GM18861 (cell line): ENCODE data around the gene ARIH1.
"Not testable (repeated sequence)": the region's sequence is repeated elsewhere in the genome, so short reads cannot be mapped to it uniquely, and the experiment has no call there.

ENCODE experiments used
- ATAC-seq: cut with Tn5 transposase; IDR thresholded peaks from one replicate; pipeline ENCODE4 v1.9.1; 2021; ENCODE audit not compliant: unreplicated experiment

The ARIH1 gene

DNA sequence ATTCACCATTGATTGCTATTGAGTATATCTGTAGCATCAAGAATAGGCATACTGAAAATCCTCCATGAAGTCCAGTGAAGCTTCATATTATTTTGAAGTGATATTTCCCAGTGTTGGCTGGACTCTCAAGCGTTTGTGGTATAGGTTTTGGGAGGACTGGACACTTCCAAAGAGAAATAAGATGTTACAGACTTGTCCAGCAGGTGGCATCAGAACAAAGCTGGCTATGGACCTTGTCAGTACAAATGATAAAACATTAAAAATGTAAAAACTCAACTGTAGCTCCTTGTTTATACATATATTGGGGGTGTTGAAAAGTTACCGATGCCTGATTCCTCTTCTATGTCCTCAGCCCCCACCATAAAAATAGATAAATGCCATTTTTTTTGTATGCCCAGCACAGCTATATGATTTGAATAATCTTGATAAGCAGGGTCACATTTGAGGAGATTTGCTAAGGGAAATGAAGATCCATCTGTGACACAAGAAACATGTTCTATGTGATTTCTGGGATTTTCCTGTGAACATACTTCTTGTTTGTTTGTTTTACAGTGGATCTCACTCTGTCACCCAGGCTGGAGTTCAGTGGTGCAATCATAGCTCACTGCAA is 125.8 kb downstream of the ARIH1 start:
- ATAC-seq: no peak

DNA sequence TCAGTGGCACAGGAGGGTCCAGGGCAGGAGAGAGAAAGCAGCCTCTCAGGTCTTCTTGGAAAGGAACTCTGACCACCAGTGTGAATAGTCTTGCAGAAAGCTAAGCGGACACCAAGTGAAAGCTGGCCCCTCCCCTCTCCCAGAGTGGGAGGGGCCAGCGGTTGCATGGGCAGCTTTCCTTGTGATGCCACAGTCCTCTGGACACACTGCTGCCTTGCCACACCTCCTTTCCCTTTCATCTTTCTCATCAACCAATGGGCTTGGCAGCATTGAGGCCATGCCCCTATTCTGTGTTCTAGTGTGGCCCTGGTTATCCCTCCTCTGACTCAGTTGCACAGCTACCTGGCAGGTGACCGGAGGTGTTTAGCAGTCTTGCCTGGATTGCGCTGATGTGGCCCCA is 130.7 kb downstream of the ARIH1 start:
- ATAC-seq: no peak

DNA sequence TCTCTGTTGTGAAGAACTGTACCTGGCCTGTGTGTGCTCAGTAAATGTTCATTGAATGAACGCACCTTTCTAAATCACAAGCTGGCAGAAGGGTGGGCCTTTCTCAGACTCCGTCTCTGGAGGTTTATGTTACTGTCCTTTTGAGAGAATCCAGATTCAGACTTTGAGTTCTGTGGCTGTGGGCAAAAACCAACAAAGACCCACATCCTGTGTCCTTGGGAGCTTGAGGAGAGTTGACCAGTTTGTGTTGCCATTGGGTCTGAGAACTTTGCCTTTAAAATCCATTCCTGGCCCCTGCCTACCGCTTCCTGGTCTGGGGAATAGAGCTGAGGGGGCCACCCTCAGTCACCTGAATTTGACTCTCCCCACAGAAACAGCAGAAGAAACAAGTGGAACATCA is 134.0 kb downstream of the ARIH1 start:
- not testable (repeated sequence) for ATAC-seq

DNA sequence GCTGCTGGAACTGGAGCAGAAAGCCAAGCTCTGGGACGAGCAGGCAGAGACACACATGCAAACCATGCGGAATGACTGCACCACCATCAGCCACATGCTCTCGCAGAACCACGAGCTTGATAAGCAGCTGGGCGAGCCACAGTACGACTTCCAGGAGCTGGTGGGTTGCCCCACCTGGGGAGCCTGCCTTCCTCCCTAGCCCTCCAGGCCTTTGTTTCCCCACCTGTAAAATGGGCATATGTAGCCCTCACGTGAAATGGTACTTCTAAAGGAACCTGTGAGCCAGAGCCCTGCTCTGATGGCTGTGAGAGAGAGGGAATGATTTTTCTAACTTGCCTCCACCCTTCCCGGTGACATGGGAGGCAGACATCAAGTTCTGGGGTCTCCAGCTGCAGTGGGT is 135.7 kb downstream of the ARIH1 start:
- ATAC-seq: no peak

DNA sequence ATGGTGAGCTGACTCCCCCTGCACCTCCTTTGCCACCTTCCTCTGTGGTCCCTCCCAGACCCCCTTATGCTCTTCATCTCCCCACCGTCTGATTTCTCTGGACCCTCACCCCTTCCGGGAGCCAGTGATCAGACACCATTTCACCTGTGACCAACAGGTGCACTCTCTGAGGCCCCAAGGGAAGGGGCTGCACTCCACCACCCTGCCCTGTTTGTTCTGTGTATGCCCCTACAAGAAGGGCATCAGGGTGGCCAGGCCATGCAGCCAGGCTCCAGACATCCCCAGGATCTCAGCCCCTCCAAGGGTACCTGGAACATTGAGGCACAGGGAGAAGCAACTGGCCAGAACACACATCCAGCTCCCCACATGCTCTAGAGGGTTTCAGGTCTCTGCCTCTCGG is 138.2 kb downstream of the ARIH1 start:
- ATAC-seq: not testable (repeated sequence)

DNA sequence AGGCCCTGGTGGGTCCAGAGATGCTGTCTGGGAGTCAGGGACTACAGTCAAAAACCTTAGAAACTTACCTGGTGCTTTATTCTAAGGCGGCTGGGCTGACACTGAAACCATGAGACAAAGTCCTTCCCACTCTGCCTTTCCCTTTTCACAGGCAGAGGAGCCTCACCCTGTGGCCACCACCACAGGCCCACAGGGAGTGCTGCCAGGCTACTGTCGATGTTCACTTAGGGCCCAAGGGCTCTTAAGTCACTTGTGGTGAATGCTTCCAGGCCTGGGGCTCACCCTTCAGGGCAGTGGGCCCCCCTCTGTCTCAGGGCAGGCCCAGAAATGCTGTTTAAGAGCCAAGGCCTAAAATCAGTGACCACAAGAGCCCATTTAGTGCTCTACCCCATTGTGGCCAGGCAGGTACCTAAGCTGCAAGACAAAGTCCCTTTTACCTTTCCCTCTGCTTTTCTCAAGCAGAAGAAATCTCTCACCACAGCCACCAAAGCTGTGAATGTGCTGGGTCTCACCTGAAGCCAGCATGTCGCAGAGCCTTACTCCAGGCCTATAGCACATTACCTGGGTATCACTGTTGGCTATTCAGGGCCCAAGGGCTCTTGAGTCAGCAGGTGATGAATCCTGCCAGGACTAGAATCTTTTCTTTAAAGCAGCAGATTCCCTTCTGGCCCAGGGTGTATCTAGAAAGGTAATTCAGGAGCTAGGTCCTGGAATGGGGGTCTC is 140.8 kb downstream of the ARIH1 start:
- no peak for ATAC-seq

DNA sequence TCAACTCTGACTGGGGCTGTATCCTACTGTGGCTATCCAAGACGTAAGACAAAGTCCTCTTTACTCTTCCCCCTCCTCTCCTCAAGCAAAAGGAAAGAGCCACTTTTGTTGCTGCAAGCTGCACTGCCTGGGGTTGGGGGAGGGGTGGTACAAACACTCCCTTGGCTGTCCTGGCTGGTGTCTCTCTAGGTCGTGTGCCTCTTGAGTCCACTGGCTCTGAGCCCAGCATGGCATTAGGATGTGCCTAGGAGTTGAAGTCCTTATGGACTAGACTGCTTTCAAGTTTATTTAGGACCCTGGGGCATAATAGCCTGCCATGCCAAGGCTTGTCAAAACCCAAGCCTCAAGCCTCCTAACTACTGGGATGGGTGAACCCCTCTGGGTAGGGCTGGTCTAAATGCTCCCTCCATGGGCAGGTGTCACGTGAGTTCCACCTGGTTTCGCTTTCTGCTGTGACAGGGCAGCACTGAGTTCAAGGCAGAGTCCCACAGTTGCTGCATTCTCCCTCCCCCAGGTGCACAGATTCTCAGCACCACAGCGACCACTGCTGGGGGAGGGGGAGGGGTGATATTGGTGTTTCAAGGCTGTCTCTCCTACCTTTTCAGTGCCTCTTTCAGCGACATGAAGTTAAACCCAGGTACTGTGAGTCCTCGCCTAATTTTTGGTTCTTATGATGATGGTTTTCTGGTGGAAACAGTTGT is 141.6 kb downstream of the ARIH1 start:
- ATAC-seq: not testable (repeated sequence)

DNA sequence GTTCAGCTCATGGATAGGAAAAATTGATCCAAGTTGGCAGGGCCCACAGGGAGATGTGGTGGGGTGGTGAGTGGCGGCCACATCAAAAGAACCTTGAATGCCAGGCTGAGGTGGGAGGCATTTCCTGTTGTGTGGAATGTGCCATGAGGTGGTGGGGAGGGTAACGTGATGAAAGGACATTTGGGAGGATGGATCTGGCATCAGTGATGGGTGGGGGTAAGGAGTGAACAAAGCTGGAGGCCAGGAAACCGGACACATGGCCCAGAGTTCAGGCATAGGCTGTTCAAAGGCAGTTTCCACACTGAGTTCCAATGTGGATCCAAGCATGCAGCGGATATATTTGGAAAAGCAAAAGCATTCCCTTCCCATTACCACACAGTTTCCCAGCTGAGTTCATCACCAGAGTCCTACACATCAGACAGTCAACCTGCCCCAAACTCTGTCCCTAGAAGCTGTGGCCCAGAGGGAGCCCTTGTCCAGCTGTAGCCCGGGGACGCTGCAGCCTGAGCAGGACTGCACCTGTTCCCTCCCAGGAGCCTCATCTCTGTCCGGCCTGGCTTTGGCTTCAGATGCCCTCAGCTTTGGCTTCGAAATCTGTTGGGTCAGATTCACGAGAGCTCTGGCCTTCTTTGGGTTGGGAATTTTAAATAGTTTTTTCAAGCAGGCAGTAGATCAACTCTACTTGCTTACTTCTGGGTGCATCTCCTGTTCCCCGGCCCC is 142.5 kb downstream of the ARIH1 start:
- ATAC-seq: no peak

DNA sequence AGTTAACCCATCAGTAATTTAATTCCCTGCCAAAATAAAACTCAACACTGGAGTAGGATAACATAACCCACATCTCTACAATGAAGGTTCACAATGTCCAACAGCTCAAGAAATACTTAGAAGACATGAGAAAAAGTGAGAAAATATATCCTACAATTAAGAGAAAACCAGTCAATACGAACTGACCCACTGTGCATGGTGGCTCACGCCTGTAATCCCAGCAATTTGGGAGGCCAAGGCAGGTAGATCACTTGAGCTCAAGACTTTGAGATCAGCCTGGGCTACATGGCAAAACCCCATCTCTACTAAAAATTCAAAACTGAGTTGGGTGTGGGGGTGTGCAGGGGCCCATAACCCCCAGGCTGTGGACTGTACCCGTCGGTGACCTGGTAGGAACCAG is 149.7 kb downstream of the ARIH1 start:
- not testable (repeated sequence) for ATAC-seq

DNA sequence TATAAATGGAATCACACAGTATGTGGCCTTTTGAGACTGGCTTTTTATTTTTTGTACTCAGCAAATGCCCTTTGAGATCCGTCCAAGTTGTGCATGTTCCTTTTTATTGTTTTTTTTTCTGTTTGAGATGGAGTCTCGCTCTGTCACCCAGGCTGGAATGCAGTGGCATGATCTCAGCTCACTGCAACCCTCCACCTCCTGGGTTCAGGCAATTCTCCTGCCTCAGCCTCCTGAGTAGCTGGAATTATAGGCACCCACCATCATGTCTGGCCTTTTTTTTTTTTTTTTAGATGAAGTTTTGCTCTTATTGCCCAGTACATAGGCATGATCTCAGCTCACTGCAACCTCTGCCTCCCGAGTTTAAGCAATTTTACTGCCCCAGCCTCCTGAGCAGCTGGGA is 152.0 kb downstream of the ARIH1 start:
- ATAC-seq: not testable (repeated sequence)

DNA sequence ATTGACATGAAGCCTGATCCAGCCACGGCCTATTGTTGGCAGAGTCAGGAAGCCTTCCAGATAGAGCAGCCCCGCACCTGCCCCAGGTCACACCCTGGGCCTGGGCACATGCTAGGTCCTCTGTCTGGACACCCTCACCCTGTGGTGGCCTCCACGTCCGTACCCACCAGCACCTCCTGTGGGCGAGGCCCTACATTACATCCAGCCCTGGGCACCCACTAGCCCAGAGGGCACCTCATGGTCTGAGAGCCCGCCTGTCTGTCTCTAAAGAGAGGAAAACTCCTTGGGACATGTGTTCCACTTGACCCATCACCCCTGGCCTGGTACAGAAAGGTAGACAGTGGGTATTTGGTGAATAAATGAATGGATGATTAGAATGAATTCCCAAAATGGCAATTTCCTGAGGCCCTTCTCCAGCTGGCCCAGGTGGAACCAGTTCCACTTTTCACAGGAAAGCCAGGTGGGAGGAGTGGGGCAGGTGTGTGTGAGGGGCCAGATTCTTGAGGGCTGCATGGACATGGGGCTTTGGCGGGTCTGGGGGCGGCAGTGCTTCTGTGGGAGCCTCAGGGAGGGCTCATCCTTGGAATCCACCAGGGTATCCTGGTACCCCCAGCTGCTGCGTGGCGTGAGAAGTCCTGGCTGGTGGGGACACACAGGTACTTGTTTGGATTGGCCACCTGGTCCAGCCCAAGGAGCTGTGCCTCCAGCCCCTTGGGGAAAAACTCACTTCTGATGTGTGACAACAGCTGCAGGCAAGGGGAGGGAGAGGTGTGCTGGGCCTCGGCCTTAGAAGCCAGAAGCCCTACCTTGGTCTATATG is 154.3 kb downstream of the ARIH1 start:
- ATAC-seq: not testable (repeated sequence)

DNA sequence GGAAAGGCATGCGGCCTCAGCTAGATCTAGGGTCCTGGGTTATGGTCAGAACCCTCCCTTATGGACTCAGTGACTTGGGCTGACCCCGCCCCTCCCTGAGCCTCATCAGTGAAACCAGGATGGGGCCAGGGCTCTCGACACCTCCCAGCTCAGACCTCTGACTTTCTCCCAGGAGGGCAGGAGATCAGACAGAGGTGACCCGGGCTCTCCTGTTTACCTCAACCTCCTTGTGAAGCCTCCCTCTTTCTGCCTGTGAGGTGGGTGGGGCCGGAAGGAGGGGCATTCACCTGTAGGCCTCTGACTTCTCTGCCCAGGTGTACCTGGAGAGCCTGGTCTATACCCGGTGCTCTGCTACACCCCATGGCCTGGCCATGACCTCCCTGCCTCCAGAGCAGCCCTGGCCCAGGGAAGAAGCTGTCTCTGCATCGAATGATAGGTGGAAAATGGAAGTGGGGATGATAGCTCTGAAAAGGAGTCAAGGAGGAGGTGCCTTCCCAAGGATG is 155.0 kb downstream of the ARIH1 start:
- not testable (repeated sequence) for ATAC-seq

DNA sequence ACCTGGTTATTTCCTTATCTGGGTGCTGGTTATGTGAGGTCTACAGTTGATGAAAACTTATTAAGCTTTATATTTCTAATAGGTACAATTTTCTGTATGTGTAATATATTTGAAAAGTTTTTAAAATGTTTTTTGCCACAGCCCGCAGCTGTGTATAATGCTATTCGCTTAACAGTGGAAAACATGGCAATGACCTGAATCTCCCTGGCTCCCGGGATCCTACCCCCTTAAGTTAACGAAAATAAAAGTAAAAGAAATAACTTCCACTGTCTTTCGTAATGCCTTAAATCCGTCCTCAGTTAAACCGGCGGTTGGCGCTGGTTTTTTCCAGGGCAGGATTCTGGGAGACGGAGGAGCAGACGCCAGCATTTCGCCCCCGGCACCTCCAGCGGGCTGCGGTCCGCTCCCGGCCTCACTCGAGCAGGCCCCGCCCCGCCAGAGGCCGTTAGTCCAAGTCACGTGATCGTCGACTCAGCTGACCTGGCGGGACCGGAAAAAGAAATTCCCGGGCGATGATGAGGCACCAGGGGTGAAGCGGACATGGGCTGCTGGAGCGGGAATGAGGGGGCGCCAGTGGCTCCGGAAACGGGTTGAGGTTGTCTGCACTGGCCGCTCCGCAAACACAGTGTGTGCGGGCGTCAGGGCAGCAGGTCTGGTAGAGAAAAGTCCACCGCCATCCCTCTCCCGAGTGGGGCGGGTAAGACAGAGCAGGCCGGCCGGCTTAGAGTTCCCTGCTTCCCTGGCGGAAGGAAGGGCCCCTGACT is 162.6 kb downstream of the ARIH1 start:
- ATAC-seq: not testable (repeated sequence)

DNA sequence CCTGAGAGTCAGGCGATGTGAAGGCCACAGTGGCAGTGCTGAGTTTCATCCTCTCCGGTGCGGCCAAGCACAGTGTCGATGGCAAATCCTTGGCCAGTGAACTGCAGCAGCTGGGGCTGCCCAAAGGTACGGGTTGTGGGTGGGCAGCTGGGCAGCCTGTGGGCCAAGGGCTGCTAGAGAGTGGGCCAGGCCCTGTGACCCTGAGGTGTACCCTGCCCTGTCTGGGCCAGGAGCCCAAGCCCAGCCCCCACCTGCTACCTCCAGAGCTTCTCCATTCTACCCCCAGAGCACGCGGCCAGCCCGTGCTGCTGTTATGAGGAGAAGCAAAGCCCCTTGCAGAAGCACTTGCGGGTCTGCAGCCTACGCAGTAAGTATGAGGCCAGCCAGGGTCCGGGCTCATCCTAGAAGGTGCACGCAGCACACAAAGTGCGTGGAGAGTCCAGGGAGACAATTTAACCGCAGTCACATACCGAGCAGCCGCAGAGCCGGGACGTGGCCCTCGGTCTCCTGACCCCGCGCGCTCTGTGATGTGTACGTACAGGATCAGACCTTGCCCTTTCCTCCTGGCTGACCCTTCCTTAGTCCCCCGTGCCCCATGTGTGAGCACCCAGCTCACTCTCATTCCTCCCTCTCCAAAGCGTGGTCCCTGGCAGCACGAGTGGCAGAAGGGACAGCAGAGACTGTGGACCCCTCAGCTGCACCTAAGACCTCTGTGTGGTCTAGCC is 165.8 kb downstream of the ARIH1 start:
- not testable (repeated sequence) for ATAC-seq

DNA sequence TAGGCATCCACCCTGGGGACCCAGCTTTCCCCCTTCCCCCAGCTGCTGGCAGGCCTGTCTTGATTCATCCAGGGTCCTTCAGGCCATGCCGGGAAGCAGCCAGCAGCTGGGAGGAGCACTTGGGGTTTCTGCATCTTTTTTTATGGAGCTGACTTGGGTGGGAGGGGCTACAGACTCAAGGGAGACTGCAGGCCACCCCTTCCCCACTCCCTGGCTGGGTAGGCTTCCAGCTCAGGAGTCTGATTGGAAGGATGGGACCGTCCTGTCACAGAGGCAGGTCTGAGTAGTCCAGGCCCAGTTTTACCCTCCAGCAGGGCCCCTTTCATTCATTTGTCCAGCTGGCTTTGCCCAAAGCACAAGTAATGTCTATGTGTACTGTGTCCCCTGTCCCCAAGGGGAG is 168.1 kb downstream of the ARIH1 start:
- not testable (repeated sequence) for ATAC-seq

DNA sequence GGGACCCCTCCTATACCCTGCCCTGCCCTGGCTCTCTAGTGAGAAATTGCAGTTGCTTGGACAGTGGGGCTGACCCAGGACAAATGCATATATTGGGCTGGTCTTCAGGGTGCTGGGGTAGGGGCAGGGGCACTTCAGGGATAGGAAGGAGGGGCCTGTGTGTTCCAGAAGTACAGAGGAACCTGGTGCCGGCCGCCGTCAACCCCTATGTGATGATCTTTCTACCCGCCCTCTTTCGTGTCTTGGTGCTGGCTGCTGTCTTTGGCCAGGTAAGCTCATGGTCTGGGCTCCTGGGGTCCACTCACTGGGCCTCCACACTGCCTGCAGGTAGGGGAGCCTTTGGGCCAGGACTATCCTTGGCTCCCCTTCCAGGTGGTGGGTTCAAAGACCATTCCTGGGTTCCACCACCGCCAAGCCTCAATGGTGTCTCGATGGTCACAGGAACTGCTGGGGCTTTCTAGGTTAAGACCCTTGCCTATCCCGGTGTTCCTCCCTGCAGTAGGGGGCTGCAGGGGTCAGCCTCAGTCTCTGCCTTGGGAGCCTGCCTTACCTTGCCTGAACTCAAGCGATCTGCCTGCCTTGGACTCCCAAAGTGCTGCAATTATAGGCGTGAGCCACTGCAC is 174.6 kb downstream of the ARIH1 start:
- not testable (repeated sequence) for ATAC-seq
